CD1c-positive myeloid dendritic cell (primary cell): ENCODE data around the gene AGMO.
"Not testable (repeated sequence)": the region's sequence is repeated elsewhere in the genome, so short reads cannot be mapped to it uniquely, and the experiment has no call there.

Source experiments
- DNase-seq: peaks from one replicate; pipeline ENCODE4 v3.0.0-alpha.2; 2016; ENCODE audit errors: extremely low spot score

Gene AGMO

GRCh38 chr7:15559416-15559928, 2.3 kb downstream of the AGMO start:
- DNase-seq, result no peak

- DNase-seq, result no peak
Measured at GRCh38 chr7:15558756-15559155, 3.1 kb downstream of the AGMO start.

DNA sequence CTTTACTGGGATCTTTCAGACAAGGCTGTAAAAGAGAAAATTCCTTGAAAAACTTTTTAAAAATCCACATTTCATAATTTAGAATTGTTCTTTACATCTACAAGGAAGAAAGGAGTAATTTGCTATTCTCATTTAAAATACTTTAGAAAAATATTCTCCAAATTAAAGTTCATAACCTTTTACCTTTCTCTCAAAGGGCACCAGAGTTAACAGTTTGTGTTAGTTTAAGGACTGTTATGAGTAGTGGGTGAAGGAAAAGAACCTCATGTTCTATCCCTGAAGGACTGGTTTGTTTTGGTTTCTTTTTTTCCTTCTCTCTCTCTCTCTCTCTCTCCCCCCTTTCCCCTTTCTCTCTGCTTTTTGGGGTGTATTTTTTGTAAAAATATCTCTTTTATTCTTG, 4.1 kb downstream of the AGMO start:
- no peak for DNase-seq

DNA sequence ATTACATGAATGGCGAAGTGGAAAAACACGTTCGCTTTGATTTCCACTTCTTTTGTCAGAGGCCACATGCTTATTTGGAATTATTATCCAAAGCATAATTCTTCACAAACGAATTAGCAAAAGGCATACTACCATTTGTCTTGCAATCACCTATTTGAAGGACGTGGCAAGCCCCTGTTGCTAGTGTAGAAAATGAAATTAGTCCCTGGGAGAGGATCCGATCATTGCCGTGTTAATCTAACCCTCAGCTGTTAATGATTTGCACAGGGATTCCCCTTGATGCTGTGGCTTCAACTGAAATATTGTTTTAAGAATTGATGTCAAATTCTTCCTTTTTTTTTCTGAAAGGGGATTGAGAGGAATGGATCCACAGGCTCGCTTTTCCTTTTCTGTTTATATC, 4.6 kb downstream of the AGMO start:
- DNase-seq, result no peak

DNA sequence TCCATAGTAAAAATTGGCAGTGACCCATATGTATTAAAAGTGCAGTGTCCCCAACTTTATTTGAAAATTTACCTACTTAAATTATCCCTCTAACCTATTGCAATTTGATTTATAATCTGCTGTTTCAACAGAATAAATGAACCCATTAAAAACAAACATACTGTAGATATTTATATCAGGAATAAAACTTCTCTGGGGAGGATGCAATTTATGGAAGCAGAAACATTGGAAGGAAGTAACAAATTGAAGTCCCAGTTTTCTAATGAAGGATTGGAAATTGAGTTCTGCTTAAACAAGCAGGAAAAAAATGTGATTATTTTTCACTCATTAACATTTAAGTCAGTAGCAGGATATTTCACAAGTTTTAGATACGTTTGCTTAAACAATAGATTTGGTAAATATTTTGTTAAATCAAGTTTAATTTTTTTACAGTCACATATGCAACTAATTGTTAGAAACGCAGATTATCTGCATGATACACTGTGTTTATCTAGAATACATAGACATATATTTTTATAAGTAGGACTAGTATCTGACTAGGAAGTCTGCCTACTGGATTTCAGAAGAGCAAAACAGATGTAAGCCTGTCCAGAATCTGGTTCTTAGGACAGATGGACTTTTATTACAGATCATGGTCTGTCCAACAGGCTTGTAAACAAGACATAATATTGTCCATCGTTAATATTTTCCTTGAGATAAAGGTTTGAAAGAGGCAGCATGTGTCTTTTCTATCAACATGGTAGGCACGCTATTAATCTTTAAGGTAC, 5.3 kb downstream of the AGMO start:
- DNase-seq, result no peak

GRCh38 chr7:15555381-15555859, 6.4 kb downstream of the AGMO start:
- DNase-seq, result no peak

GRCh38 chr7:15554744-15555143, 7.1 kb downstream of the AGMO start:
- DNase-seq, result no peak

DNA sequence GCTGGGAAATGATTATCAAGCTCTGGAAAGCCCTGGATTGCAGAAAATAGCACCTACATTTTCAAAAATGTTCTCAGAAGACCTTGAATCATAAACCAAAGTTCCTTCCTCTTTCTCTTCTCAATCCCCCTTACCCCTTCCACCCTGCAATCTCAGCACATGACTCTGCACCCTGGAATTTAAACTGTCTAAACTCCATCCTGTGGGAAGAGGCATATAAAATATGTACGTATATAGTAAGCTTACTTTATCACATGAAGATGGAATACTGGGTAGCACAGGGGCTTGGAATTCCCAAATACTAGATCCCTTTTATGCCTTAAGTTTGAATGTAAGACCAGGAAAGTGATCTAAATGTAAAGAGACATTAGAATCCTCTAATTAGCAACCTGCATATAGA, 7.7 kb downstream of the AGMO start:
- DNase-seq, result no peak

DNA sequence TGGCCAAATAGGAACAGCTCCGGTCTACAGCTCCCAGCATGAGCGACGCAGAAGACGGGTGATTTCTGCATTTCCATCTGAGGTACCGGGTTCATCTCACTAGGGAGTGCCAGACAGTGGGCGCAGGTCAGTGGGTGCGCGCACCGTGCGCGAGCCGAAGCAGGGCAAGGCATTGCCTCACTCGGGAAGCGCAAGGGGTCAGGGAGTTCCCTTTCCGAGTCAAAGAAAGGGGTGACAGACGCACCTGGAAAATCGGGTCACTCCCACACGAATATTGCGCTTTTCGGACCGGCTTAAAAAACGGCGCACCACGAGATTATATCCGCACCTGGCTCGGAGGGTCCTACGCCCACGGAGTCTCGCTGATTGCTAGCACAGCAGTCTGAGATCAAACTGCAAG, 14.5 kb downstream of the AGMO start:
- not testable (repeated sequence) for DNase-seq

DNA sequence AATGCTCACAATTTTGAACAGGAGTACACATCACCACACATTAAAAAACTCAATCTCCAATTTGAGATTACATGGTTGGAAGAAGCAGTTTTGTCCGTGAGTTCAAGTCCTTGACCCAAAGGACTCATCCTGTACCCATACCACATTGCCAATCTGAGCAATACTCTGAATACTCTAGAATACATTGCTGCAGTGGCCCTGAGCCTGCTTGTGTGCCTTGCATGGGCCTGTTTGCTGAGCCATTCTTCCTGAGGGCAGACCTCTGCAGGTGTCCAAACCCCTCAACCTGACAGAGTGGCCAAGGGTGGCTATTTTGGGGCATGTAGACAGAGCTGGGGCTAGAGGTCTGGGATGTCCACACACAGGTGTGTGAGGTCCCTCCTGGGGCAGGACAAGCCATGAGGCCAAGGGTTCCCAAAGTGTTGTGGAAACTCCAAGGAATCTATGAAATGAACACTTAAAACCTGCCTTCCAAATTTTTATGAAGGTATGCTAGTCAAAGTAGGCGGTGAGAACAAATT, 15.5 kb downstream of the AGMO start:
- no peak for DNase-seq

DNA sequence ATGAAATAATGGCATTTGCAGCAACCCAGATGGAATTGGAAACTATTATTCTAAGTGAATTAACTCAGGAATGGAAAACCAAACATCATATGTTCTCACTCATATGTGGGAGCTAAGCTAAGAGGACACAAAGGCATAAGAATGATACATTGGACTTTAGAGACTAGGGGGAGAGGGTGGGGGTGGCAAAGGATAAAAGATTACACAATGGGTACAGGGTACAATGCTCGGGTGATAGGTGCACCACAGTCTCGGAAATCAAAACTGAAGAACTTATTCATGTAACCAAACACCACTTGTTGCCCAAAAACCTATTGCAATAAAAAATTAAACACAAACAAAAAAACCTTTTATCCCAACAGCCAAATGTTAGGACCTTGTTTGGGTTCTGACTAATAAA, 17.8 kb downstream of the AGMO start:
- DNase-seq, result no peak

GRCh38 chr7:15543256-15543655, 18.6 kb downstream of the AGMO start:
- no peak for DNase-seq

DNA sequence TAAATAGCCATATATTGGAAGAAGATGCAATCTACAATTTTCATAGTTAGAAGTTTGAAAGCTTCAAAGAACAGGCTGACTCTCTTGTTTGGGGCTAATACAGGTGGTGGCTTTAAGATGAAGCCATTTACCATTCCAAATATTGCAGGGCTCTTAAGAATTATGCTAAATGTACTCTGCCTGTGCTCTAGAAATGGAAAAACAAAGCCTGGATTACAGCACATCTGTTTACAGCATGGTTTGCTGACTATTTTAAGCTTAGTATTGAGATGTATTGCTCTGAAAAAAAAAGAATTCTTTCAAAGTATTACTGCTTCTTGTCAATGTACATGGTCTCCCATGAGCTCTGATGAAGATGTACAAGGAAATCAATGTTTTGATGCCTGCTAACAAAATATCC, 34.2 kb downstream of the AGMO start:
- no peak for DNase-seq

- DNase-seq, result no peak
Measured at GRCh38 chr7:15525652-15526263, 36.1 kb downstream of the AGMO start.

DNA sequence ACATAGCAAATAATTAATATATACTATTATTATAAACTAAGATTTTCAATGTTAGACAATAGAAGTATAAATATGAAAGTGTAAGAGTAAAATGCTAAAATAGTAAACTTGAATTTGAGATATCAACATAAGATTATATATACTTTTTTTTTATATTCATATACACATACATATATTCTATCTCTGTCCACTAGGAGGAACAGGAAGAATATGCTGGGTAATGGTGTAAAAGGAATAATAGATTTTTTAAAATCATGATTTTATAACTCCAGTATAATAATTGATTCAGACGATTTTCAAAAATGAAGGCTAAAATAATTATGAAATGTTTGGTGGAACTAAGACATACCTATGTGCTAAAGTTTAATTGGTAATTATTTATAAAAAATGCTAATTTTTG, 37.7 kb downstream of the AGMO start:
- no peak for DNase-seq

GRCh38 chr7:15517865-15518264, 44.0 kb downstream of the AGMO start:
- not testable (repeated sequence) for DNase-seq

GRCh38 chr7:15515252-15515651, 46.6 kb downstream of the AGMO start:
- DNase-seq, result no peak

- DNase-seq, result no peak
Measured at GRCh38 chr7:15508258-15508657, 53.6 kb downstream of the AGMO start.

DNA sequence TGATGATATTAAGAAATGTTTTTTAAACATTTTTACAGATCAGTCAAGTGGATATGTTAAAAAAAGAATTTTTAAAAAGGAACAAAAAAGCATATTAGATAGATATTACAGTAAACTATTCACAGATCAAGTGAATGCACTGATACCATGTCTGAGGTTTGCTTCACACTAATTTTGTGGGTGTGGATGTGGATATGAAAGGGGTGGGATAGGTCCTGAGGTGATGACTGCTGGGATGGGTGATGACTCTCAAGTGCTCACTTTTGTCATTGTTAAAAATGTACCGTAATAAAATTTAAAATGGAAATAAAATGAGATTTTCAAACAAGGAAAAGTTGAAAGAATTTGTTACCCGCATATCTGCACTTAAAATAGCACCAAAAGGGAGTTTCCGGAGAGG, 54.1 kb downstream of the AGMO start:
- DNase-seq, result no peak

- no peak for DNase-seq
Measured at GRCh38 chr7:15507171-15507570, 54.6 kb downstream of the AGMO start.

DNA sequence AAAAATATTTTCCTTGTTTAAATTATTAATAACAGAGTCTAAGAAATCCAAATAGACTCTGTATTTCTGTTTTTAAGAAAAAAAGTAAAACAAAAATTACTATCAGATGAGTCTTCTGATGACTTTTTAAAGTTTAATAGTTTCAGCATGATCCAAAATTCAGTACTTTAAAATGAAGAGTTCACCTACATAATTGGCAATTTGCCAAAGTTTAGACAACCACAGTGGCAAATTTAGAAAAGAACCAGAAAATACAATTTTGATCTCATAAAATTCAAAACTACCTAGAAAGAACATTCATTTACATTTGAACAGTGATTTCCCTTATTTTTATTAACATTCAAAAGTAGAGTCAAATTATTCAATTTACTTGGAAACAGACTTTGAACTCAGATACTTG, 56.1 kb downstream of the AGMO start:
- DNase-seq, result no peak

- no peak for DNase-seq
Measured at GRCh38 chr7:15504351-15504750, 57.5 kb downstream of the AGMO start.
